Raji (cell line): ENCODE results near the gene KLHL14.

Experiments used
- POLR2A ChIP-seq: IDR thresholded peaks from 2 replicates; pipeline ENCODE4 v1.6.1; 2011; ENCODE audit warnings: low read depth, low read length, control low read depth; ENCODE audit not compliant: insufficient read depth

Gene KLHL14

GRCh38 chr18:32773382-32773712, 524 bp upstream of the KLHL14 start:
- no peak for TF ChIP-seq POLR2A

DNA sequence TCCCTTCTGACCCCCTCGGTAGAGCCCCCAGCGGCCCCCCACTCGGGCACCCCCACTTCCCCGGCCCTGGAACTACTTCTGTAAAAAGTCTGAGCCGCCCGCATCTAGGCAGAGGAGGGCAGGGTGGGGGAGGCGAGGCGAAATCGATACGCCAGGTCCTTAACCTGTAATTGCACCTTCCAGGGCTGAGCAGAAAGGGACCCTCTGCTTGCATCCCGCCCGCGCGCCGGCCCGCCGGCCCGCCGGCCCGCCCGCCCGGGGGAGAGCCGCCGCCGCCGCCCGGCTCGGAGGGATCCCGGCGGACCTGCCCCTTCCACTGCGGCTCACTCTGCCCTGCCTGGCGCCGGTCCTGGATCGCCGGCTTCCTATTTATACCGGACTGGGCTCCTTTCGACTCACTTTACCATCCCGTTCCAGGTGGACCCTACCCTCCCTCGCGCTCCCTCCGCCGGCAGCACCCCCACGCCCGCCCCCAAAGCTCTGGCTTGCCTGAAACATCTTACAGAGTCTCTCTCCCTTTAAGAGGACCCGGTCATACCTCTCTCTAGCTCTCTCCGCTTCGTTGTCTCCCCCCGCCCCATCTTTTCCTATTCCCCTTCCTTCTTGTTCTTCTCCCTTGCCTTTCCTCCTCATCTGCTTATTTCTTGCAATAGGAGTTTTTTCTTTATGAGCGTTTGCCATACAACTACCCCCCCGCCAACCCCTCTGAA, 797 bp downstream of the KLHL14 start:
- 0 out of 2 replicates have a peak, but pooled peaks have one; percentile 4 for TF ChIP-seq POLR2A

- 0 out of 2 replicates have a peak, but pooled peaks have one; percentile 3 for TF ChIP-seq POLR2A
Measured at GRCh38 chr18:32771169-32771751, 1.6 kb downstream of the KLHL14 start.

DNA sequence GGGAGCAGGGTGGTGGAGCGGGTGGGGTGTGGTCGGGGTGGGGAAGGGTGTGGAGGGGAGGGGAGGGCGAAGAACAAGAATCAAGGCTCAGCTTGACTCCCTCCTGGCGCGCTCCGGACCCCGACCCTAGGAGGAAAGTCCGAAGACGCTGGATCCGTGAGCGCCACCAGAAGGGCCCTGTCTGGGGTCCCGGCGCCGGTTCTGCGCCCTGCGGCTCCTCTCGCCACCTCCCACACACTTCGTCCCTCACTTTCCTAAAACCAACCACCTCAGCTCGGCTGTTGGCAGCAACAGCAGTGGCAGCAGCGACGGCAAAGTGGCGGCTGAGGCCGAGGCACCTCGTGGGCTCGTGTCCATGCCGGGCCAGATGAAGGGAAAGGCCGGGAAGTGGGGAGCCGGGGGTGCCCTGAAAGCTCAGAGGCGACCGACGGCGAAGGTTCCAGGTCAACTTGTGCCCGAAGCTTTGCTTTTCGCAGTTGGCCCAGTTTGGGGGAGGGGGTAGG, 2.1 kb downstream of the KLHL14 start:
- TF ChIP-seq POLR2A: no peak

DNA sequence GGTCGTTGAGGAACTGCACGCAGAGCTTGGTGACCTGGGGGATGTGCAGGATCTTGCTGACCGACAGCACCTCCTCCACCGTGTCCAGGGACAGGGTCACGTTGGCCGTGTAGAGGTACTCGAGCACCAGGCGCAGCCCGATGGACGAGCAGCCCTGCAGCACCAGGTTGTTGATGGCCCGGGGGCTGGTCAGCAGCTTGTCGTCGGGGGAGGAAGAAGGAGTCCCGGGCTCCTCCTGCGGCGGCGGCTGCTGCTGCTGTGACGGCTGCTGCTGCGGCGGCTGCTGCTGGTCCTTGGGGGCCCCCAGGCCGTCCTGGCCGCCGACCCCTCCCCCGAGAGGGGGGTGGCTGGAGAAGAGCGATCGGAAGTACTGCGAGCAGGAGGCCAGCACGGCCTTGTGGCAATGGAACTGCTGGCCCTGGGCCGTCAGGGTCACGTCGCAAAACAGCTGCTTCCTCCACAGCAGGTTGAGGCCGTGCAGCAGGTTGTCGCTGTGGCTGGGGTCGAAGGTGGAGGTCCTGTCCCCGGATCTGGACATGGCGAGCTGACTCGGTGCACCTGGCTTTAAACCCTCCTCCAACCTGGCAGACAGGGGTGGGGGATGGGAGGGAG, 2.7 kb downstream of the KLHL14 start:
- no peak for TF ChIP-seq POLR2A

DNA sequence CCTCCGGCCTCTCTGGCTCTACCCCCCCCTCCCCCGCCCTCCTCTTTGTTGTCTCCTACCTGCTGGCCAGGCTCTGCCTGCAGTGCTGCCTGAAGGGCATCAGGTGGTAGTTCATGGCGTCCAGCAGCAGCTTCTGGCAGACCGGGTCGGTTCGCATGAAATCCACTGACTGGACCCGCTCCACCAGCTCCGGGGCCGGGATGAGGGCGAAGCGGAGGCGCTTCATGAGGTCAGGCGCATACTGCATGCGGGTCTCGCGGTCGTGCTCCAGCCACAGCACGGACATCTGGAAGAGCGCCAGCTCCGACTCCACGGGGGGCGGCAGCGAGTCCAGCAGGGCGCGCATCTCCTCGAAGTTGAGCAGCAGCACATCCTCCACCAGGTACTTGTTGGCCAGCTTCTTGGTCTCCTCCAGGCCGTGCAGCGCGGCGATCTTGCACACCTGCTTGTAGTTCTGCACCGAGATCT, 3.2 kb downstream of the KLHL14 start:
- no peak for TF ChIP-seq POLR2A

GRCh38 chr18:32769071-32769585, 3.7 kb downstream of the KLHL14 start:
- no peak for TF ChIP-seq POLR2A

DNA sequence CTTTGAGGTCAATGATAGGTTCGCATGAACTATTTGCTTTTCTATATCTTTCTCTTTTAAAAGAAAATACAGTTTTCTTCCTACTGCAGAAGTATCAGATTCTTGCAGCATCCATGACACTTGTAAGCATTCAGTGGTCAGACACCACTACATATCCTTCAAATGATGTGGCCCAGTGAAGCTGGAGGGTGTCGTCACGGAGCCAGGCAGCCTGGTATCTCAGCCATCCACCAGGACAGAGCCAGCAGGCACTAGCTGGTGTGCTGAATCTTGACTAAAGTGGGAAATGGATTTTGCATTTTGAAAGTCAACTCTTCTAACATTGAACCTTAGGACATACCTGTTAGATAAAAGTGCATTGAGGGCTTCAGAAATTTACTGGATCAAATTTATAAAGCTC, 5.4 kb downstream of the KLHL14 start:
- no peak for TF ChIP-seq POLR2A

DNA sequence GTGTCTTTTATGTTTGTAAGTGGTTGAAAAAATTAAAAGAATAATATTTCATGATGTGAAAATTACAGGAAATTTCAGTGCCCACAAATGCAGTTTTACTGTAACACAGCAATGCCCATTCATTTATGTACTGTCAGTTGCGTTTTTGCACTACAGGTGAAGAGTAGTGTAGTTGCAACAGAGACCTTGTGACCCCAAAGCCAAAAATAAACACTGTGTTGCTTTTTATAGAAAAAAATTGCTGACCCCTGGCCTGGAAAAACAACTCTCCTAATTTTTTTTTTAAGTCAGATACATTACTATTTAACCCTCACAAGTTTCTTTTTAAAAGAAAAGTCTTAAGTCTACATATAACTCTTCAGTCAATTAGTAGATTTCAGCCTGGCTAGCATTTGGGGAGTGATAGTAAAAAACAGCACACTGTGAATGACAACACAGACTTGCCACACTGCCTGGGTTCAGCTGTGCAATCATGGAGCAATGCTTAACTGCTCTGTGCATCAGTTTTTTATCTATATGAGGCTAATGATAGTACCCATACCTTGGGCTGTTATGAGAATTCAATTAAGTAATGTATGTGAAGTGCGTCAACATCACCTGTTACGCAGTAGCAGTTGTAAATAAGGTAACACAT, 8.1 kb downstream of the KLHL14 start:
- no peak for TF ChIP-seq POLR2A

DNA sequence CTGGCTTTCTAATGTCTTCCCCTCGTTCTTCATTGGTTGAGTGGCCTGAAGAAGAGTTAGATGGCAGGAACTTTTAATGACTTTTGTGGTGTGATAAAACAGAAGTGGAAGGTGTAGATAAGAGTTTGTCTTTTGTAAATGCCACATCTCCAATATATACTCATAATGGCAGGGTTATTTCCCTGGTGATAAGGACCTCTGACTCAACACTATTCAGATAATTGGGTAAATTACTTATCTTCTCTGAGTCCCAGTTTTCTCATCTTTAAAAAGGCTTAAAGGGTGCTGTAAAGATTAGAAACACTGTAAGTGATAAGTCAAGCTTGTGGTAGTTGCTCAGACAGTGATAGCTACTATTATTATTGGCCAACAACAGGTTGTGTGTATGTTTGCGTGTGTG, 9.5 kb downstream of the KLHL14 start:
- no peak for TF ChIP-seq POLR2A

GRCh38 chr18:32761231-32761630, 11.6 kb downstream of the KLHL14 start:
- TF ChIP-seq POLR2A: no peak

GRCh38 chr18:32760391-32760790, 12.4 kb downstream of the KLHL14 start:
- no peak for TF ChIP-seq POLR2A

DNA sequence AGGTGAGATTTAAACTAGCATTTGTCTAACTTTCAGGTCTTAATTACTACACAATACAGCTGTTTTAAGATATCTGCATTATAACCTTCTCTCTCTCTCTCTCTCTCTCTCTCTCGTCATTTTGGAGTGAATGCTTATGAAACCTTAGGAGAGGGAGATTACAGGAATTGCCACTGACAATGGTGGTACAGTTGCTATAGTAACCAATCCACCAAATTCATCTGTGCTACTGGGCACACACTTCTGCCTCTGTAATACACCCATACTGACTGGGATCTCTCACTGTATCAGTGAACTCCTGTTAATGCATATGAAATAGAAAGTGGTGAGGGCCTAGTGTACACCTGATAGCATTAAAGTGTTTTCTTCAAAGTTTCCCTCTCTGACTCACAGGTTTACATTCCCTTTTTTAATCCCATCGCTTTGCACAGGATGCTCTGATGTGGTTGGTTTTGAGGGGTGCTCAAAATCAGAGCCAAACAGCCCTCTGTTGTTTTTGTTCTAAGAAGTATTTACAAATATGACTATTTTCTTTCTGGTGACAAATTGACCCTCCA, 13.1 kb downstream of the KLHL14 start:
- no peak for TF ChIP-seq POLR2A

DNA sequence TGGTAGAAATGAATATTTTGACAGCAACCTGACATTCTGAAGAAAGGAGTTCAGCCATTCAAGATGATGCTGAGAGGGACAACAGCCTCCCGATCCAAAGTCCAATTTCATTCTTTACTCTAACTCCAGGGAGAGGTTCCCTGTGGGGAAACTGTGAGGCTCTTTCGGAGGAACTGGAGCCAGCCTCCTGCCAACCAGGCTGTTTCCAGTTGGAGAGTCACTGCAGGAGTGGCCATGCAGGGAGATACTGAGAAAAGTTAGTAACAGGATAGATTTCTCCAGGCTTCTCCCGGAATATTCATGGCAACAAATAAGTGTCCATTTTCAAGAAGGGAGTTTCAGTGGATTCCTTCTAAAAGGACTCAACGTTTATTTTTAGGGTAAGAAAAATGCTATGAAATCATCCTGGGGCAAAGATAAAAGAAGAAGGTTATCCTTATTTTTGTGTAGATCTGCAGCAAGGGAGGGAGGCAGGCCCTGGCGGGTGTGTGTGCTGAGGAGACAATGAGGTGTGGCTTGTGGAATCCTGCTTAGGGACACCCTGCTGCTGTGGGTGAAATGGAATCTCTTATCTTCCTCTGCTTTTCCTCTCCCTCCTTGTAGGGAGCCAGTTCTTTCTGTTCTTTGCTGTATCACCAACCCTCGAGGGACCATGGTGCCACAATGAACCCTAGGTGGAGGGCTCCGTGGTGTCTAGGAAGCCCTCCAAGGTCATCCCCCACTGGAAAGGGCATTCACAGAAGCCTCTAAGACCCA, 18.1 kb downstream of the KLHL14 start:
- TF ChIP-seq POLR2A: no peak
